ENCODE measurements around the gene ALG9. TPM values are rescaled to one million over a fixed set of nuclear protein-coding genes. Genes with fewer than 3 reads are reported as not detected.

ALG9 gene
- total and polyA plus RNA-seq, 9 donors = 21.2 to 29.7 (median 25.0) TPM

GRCh38 chr11:111823131-111823530, 48.2 kb downstream of the ALG9 start:
- no peak for DNase-seq
- H3K9me3 ChIP-seq (replicated peaks; ENCODE audit: control insufficient read depth, low read depth, low read length) = no peaks in the 10 kb centered on the region
- peaks cover 2% of the 10 kb centered on the region for H3K36me3 ChIP-seq (ENCODE audit: control insufficient read depth, insufficient read depth, low read length)
- WGBS (ENCODE audit: insufficient coverage) = no CpG with 5 or more reads among the region's 1 CpG
- no peak overlapping the region for H3K27ac ChIP-seq (ENCODE audit: low read length)
- H3K27me3 ChIP-seq (ENCODE audit: control insufficient read depth, insufficient read depth, low read length) = no peaks in the 10 kb centered on the region
- H3K4me3 ChIP-seq (ENCODE audit: low read length) = no peak overlapping the region
- H3K4me1 ChIP-seq (ENCODE audit: control insufficient read depth, insufficient read depth, low read length) = peaks cover 8% of the 10 kb centered on the region

DNA sequence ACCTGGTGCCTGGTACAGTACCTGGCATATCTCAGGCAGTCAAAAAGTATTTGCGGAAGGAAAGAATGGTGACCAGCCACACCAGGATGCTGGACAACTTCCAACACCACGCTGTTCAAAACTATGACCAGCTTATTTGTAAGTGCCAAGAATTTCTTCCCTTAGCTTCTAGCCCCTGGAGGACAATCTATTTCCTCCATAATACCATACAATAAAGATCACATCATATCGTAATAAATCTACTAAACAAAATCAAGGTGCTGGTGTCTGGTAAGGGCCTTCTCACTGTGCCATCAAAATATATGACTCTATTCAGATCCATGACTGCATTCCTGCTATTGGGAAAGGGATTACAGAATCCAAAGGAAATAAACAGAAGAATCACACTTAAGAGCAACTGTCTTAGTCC, 51.5 kb downstream of the ALG9 start:
- Histone ChIP-seq H3K36me3 (ENCODE audit: control insufficient read depth, insufficient read depth, low read length) (peaks cover 8% of the 10 kb centered on the region), H3K27ac (ENCODE audit: low read length) (peak overlapping the region; percentile 84), H3K4me3 (ENCODE audit: low read length) (no peak overlapping the region), H3K9me3 (replicated peaks; ENCODE audit: control insufficient read depth, low read depth, low read length) (no peaks in the 10 kb centered on the region), H3K4me1 (ENCODE audit: control insufficient read depth, insufficient read depth, low read length) (peaks cover 8% of the 10 kb centered on the region), H3K27me3 (ENCODE audit: control insufficient read depth, insufficient read depth, low read length) (no peaks in the 10 kb centered on the region)
- peak; percentile 54 for DNase-seq
- WGBS (ENCODE audit: insufficient coverage) = 100% methylated on average over 1 of the region's 3 CpGs

- peaks cover 8% of the 10 kb centered on the region for H3K36me3 ChIP-seq (ENCODE audit: control insufficient read depth, insufficient read depth, low read length)
- WGBS (ENCODE audit: insufficient coverage) = no CpG with 5 or more reads among the region's 1 CpG
- no peaks in the 10 kb centered on the region for H3K9me3 ChIP-seq (replicated peaks; ENCODE audit: control insufficient read depth, low read depth, low read length)
- no peaks in the 10 kb centered on the region for H3K27me3 ChIP-seq (ENCODE audit: control insufficient read depth, insufficient read depth, low read length)
- no peak overlapping the region for H3K4me3 ChIP-seq (ENCODE audit: low read length)
- DNase-seq = peak; percentile 89
- peak overlapping the region; percentile 84 for H3K27ac ChIP-seq (ENCODE audit: low read length)
- H3K4me1 ChIP-seq (ENCODE audit: control insufficient read depth, insufficient read depth, low read length) = peaks cover 8% of the 10 kb centered on the region
Measured at GRCh38 chr11:111819161-111819828, 52.1 kb downstream of the ALG9 start.

DNA sequence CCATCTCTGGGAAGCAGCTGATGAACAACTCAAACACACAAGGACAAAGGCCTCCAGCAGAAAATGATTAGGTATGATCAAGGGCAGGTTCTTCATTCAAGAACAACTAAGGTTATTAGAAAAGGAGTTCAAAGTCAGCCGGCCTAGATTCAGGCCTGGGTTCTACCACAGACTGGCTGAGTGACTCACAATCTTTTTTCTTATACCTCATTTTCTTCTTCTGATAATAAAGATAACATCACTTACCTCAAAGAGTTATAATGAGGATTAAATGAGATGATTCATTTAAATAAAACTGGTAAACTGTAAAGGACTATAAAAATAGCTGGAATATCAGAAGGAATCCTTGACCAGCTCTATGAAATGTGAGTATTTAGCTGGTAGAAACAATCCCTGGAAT, 55.9 kb downstream of the ALG9 start:
- H3K9me3 ChIP-seq (replicated peaks; ENCODE audit: control insufficient read depth, low read depth, low read length) = no peaks in the 10 kb centered on the region
- H3K36me3 ChIP-seq (ENCODE audit: control insufficient read depth, insufficient read depth, low read length) = peaks cover 13% of the 10 kb centered on the region
- DNase-seq = no peak
- H3K27ac ChIP-seq (ENCODE audit: low read length) = no peak overlapping the region
- H3K27me3 ChIP-seq (ENCODE audit: control insufficient read depth, insufficient read depth, low read length) = no peaks in the 10 kb centered on the region
- peaks cover 8% of the 10 kb centered on the region for H3K4me1 ChIP-seq (ENCODE audit: control insufficient read depth, insufficient read depth, low read length)
- WGBS (ENCODE audit: insufficient coverage) = no CpG with 5 or more reads among the region's 1 CpG
- no peak overlapping the region for H3K4me3 ChIP-seq (ENCODE audit: low read length)

GRCh38 chr11:111814557-111815320, 56.6 kb downstream of the ALG9 start:
- Histone ChIP-seq H3K36me3 (ENCODE audit: control insufficient read depth, insufficient read depth, low read length) (peaks cover 15% of the 10 kb centered on the region), H3K9me3 (replicated peaks; ENCODE audit: control insufficient read depth, low read depth, low read length) (no peaks in the 10 kb centered on the region), H3K4me1 (ENCODE audit: control insufficient read depth, insufficient read depth, low read length) (peaks cover 5% of the 10 kb centered on the region), H3K27ac (ENCODE audit: low read length) (peak overlapping the region; percentile 20), H3K27me3 (ENCODE audit: control insufficient read depth, insufficient read depth, low read length) (no peaks in the 10 kb centered on the region), H3K4me3 (ENCODE audit: low read length) (no peak overlapping the region)
- 97% methylated on average over 4 of the region's 8 CpGs for WGBS (ENCODE audit: insufficient coverage)
- peak; percentile 76 for DNase-seq

GRCh38 chr11:111814106-111814505, 57.3 kb downstream of the ALG9 start:
- H3K4me1 ChIP-seq (ENCODE audit: control insufficient read depth, insufficient read depth, low read length) = peaks cover 2% of the 10 kb centered on the region
- no peaks in the 10 kb centered on the region for H3K9me3 ChIP-seq (replicated peaks; ENCODE audit: control insufficient read depth, low read depth, low read length)
- H3K36me3 ChIP-seq (ENCODE audit: control insufficient read depth, insufficient read depth, low read length) = peaks cover 20% of the 10 kb centered on the region
- no peak overlapping the region for H3K27ac ChIP-seq (ENCODE audit: low read length)
- H3K4me3 ChIP-seq (ENCODE audit: low read length) = no peak overlapping the region
- WGBS (ENCODE audit: insufficient coverage) = no CpG with 5 or more reads among the region's 1 CpG
- no peak for DNase-seq
- no peaks in the 10 kb centered on the region for H3K27me3 ChIP-seq (ENCODE audit: control insufficient read depth, insufficient read depth, low read length)

GRCh38 chr11:111812211-111812610, 59.2 kb downstream of the ALG9 start:
- Histone ChIP-seq H3K4me1 (ENCODE audit: control insufficient read depth, insufficient read depth, low read length) (no peaks in the 10 kb centered on the region), H3K36me3 (ENCODE audit: control insufficient read depth, insufficient read depth, low read length) (peaks cover 29% of the 10 kb centered on the region), H3K27ac (ENCODE audit: low read length) (no peak overlapping the region), H3K9me3 (replicated peaks; ENCODE audit: control insufficient read depth, low read depth, low read length) (no peaks in the 10 kb centered on the region), H3K4me3 (ENCODE audit: low read length) (no peak overlapping the region), H3K27me3 (ENCODE audit: control insufficient read depth, insufficient read depth, low read length) (no peaks in the 10 kb centered on the region)
- no peak for DNase-seq
- 100% methylated on average over 1 of the region's 2 CpGs for WGBS (ENCODE audit: insufficient coverage)

GRCh38 chr11:111811445-111811844, 59.9 kb downstream of the ALG9 start:
- no peaks in the 10 kb centered on the region for H3K4me1 ChIP-seq (ENCODE audit: control insufficient read depth, insufficient read depth, low read length)
- DNase-seq = no peak
- 100% methylated on average over 1 of the region's 2 CpGs for WGBS (ENCODE audit: insufficient coverage)
- no peak overlapping the region for H3K27ac ChIP-seq (ENCODE audit: low read length)
- no peaks in the 10 kb centered on the region for H3K27me3 ChIP-seq (ENCODE audit: control insufficient read depth, insufficient read depth, low read length)
- H3K9me3 ChIP-seq (replicated peaks; ENCODE audit: control insufficient read depth, low read depth, low read length) = no peaks in the 10 kb centered on the region
- no peak overlapping the region for H3K4me3 ChIP-seq (ENCODE audit: low read length)
- peaks cover 30% of the 10 kb centered on the region for H3K36me3 ChIP-seq (ENCODE audit: control insufficient read depth, insufficient read depth, low read length)

- WGBS (ENCODE audit: insufficient coverage) = 100% methylated on average over 1 of the region's 2 CpGs
- Histone ChIP-seq H3K27ac (ENCODE audit: low read length) (no peak overlapping the region), H3K36me3 (ENCODE audit: control insufficient read depth, insufficient read depth, low read length) (peaks cover 42% of the 10 kb centered on the region)
Measured at GRCh38 chr11:111808834-111809233, 62.5 kb downstream of the ALG9 start.

DNA sequence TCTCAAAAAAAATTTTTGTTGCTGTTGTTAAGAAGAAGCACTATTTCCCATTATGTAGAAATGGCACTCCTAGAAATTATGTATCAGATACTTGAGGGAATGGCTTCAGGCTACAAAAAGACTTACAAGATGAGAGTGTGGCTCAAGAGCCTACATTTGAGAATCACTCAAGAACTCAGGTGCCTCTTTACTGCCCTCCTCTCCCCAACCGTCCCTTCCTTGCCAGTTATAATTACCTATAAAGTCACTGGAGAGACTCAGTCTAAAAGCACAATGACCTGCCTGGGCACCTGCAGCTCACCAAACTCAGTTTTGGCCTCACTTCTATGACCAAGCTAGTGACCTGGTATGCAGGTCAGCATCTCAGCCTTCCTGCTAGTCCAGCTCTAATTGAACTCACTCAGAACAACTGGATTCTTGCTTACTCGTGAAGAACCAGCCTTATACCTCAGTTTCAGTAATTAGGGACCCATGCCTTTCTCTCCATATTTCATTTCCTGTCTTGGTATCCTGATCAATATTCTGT, 63.3 kb downstream of the ALG9 start:
- Histone ChIP-seq H3K36me3 (ENCODE audit: control insufficient read depth, insufficient read depth, low read length) (peaks cover 46% of the 10 kb centered on the region), H3K27me3 (ENCODE audit: control insufficient read depth, insufficient read depth, low read length) (no peaks in the 10 kb centered on the region), H3K9me3 (replicated peaks; ENCODE audit: control insufficient read depth, low read depth, low read length) (no peaks in the 10 kb centered on the region), H3K4me1 (ENCODE audit: control insufficient read depth, insufficient read depth, low read length) (no peaks in the 10 kb centered on the region), H3K4me3 (ENCODE audit: low read length) (no peak overlapping the region), H3K27ac (ENCODE audit: low read length) (no peak overlapping the region)
- no peak for DNase-seq
- WGBS (ENCODE audit: insufficient coverage) = 94% methylated on average over 2 of the region's 2 CpGs

More at GRCh38 chr11:111808834-111809233, 62.5 kb downstream of the ALG9 start:
- Histone ChIP-seq H3K4me3 (ENCODE audit: low read length) (no peak overlapping the region), H3K4me1 (ENCODE audit: control insufficient read depth, insufficient read depth, low read length) (no peaks in the 10 kb centered on the region), H3K9me3 (replicated peaks; ENCODE audit: control insufficient read depth, low read depth, low read length) (no peaks in the 10 kb centered on the region), H3K27me3 (ENCODE audit: control insufficient read depth, insufficient read depth, low read length) (no peaks in the 10 kb centered on the region)
- DNase-seq = no peak

Measured in muscle of leg (tissue), 11 donors.